PC-9 (cell line): Measurements from ENCODE around the gene NUP50. TPM values are rescaled to one million over a fixed set of nuclear protein-coding genes. Genes with fewer than 3 reads are reported as not detected.
A peak's percentile ranks its signal among the peaks of the same experiment; 100 is the strongest.

Experiments used
- BruUV-seq: library from RNA; stranded (reverse); fragments of 400-500 nt; replicated peaks from 2 replicates; lab custom pipeline; 2021; lab: Mats Ljungman, UMichigan
- CTCF ChIA-PET: fragments of 300-600 bp; sonication (Branson Sonifier 250); formaldehyde crosslinking; loops from one replicate; lab custom pipeline; 2022; ENCODE audit warnings: antibody characterized with exemption; lab: Charles Lee
- POLR2A ChIA-PET: fragments of 300-600 bp; sonication (Branson Sonifier 250); formaldehyde crosslinking; loops from one replicate; lab custom pipeline; 2022; ENCODE audit warnings: antibody characterized with exemption; ENCODE audit not compliant: unreplicated experiment; lab: Charles Lee
- DNase-seq, 2 experiments: peaks; one replicate each; pipeline versions ENCODE4 v3.0.0 to v3.0.0-alpha.2; 2015 to 2022; ENCODE audit warnings: mixed read lengths in 1 of 2
- H2AFZ ChIP-seq: fragments of 200-600 bp; sonication (generic); 2 replicates; pipeline ENCODE4 v1.8.1; 2017; ENCODE audit warnings: antibody characterized with exemption
- H3F3A ChIP-seq: fragments of 200-600 bp; sonication (generic); 2 replicates; pipeline ENCODE4 v1.8.1; 2017; ENCODE audit warnings: antibody characterized with exemption, mild to moderate bottlenecking, low read depth; ENCODE audit not compliant: insufficient read depth
- H3K27ac ChIP-seq: fragments of 200-600 bp; sonication (generic); 2 replicates; pipeline ENCODE4 v1.6.1; 2016; ENCODE audit warnings: mixed run types
- H3K27me3 ChIP-seq: fragments of 200-600 bp; sonication (generic); 2 replicates; pipeline ENCODE4 v1.6.1; 2016; ENCODE audit warnings: low read depth, mixed run types; ENCODE audit not compliant: insufficient read depth
- H3K36me3 ChIP-seq: fragments of 200-600 bp; sonication (generic); 2 replicates; pipeline ENCODE4 v1.6.1; 2016; ENCODE audit warnings: low read depth, mixed run types
- H3K4me1 ChIP-seq: fragments of 200-600 bp; sonication (generic); replicated peaks from 2 replicates; pipeline ENCODE4 v1.6.1; 2016; ENCODE audit warnings: mixed run types; ENCODE audit not compliant: insufficient read depth
- H3K4me2 ChIP-seq: fragments of 200-600 bp; sonication (generic); 2 replicates; pipeline ENCODE4 v1.6.1; 2017; ENCODE audit warnings: mixed run types
- H3K4me3 ChIP-seq: fragments of 200-600 bp; sonication (generic); 2 replicates; pipeline ENCODE4 v1.6.1; 2016; ENCODE audit warnings: mixed run types
- H3K79me2 ChIP-seq: fragments of 200-600 bp; sonication (generic); 2 replicates; pipeline ENCODE4 v1.6.1; 2017; ENCODE audit warnings: low read depth, mixed run types
- H3K9me2 ChIP-seq: fragments of 200-600 bp; sonication (generic); 2 replicates; pipeline ENCODE4 v1.8.1; 2017; ENCODE audit warnings: mild to moderate bottlenecking; ENCODE audit not compliant: insufficient read depth
- H3K9me3 ChIP-seq: fragments of 200-600 bp; sonication (generic); 2 replicates; pipeline ENCODE4 v1.8.1; 2016; ENCODE audit warnings: low read depth; ENCODE audit not compliant: insufficient read depth
- H4K20me1 ChIP-seq: fragments of 200-600 bp; sonication (generic); 2 replicates; pipeline ENCODE4 v1.8.1; 2017; ENCODE audit not compliant: insufficient read depth
- EZH2 ChIP-seq: fragments of 200-600 bp; sonication (generic); IDR thresholded peaks from 2 replicates; pipeline ENCODE4 v1.8.0; 2017; ENCODE audit warnings: antibody characterized with exemption, low read depth
- intact Hi-C: fragments of 100-400 bp; cut with micrococcal nuclease; formaldehyde crosslinking; loops from one replicate; pipeline ENCODE4 v1.10.0; 2022; ENCODE audit not compliant: unreplicated experiment
- total RNA-seq: library from RNA; stranded (reverse); gene quantifications from 2 replicates; pipeline ENCODE4 v1.2.3, GENCODE V29; 2021
- TF ChIP-seq, protein P1 (sequence below): fragments of 200-600 bp; sonication (generic); conservative IDR thresholded peaks from 2 replicates; pipeline ENCODE4 v1.6.1; 2017; ENCODE audit warnings: mixed run types, antibody characterized with exemption, mild to moderate bottlenecking, moderate library complexity

NUP50 gene
- total RNA-seq, 1 experiment from 2014 or later: 84.0 TPM

- intact Hi-C loops: no loop called here
- H3K9me3 ChIP-seq: no peaks in the 10 kb centered on the region
- no peaks in the 10 kb centered on the region for H3K9me2 ChIP-seq
- CTCF ChIA-PET: no interaction called here
- no TSS peak for BruUV-seq
- peaks cover 29% of the 10 kb centered on the region for H3F3A ChIP-seq
- DNase-seq: no peak
- no peak overlapping the region for H3K27ac ChIP-seq
- H3K27me3 ChIP-seq: no peaks in the 10 kb centered on the region
- no peak overlapping the region for H2AFZ ChIP-seq
- peaks cover 37% of the 10 kb centered on the region for H3K79me2 ChIP-seq
- H3K36me3 ChIP-seq: peaks cover 27% of the 10 kb centered on the region
- H3K4me1 ChIP-seq: peaks cover 20% of the 10 kb centered on the region
- H3K4me3 ChIP-seq: no peak overlapping the region
- TF ChIP-seq EZH2: no peak
- TF ChIP-seq, protein P1, sequence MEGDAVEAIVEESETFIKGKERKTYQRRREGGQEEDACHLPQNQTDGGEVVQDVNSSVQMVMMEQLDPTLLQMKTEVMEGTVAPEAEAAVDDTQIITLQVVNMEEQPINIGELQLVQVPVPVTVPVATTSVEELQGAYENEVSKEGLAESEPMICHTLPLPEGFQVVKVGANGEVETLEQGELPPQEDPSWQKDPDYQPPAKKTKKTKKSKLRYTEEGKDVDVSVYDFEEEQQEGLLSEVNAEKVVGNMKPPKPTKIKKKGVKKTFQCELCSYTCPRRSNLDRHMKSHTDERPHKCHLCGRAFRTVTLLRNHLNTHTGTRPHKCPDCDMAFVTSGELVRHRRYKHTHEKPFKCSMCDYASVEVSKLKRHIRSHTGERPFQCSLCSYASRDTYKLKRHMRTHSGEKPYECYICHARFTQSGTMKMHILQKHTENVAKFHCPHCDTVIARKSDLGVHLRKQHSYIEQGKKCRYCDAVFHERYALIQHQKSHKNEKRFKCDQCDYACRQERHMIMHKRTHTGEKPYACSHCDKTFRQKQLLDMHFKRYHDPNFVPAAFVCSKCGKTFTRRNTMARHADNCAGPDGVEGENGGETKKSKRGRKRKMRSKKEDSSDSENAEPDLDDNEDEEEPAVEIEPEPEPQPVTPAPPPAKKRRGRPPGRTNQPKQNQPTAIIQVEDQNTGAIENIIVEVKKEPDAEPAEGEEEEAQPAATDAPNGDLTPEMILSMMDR: no peak
- H3K4me2 ChIP-seq: no peak overlapping the region
- POLR2A ChIA-PET: no interaction called here
- H4K20me1 ChIP-seq: peaks cover 8% of the 10 kb centered on the region
Measured at GRCh38 chr22:45157907-45158306, 5.8 kb upstream of the NUP50 start.

GRCh38 chr22:45159652-45160462 is 3.9 kb upstream of the NUP50 start:
- Histone ChIP-seq H4K20me1 (peaks cover 4% of the 10 kb centered on the region), H3F3A (peaks cover 31% of the 10 kb centered on the region), H3K36me3 (peaks cover 27% of the 10 kb centered on the region), H3K27me3 (no peaks in the 10 kb centered on the region), H3K9me2 (no peaks in the 10 kb centered on the region), H3K4me1 (peaks cover 15% of the 10 kb centered on the region), H2AFZ (no peak overlapping the region), H3K9me3 (no peaks in the 10 kb centered on the region), H3K4me3 (no peak overlapping the region), H3K27ac (no peak overlapping the region), H3K79me2 (peaks cover 53% of the 10 kb centered on the region), H3K4me2 (peak overlapping the region; percentile 4; the same call in 1 of the 2 replicates)
- POLR2A ChIA-PET: no interaction called here
- no peak for TF ChIP-seq EZH2
- TF ChIP-seq, protein P1: no peak
- CTCF ChIA-PET: no interaction called here
- intact Hi-C loops: loop anchor here (10.0 kb wide), 1 partner anchor 85 kb away; the partner anchor contains the start of gene KIAA0930
- no TSS peak for BruUV-seq
- no peak for DNase-seq

GRCh38 chr22:45162531-45162930 is 1.2 kb upstream of the NUP50 start:
- TF ChIP-seq, protein P1: no peak
- no peak for TF ChIP-seq EZH2
- Histone ChIP-seq H3K9me2 (no peaks in the 10 kb centered on the region), H2AFZ (peak overlapping the region; percentile 95), H3K36me3 (peaks cover 16% of the 10 kb centered on the region), H3K4me2 (peak overlapping the region; percentile 93), H3K27ac (peak overlapping the region; percentile 84), H3K9me3 (no peaks in the 10 kb centered on the region), H4K20me1 (no peaks in the 10 kb centered on the region; the same call in 1 of the 2 replicates), H3K4me1 (peaks cover 28% of the 10 kb centered on the region), H3F3A (peaks cover 35% of the 10 kb centered on the region), H3K27me3 (no peaks in the 10 kb centered on the region), H3K79me2 (peaks cover 73% of the 10 kb centered on the region), H3K4me3 (peak overlapping the region; percentile 88)
- TSS peak; percentile 34 for BruUV-seq
- intact Hi-C loops: loop anchor here (1.0 to 10.0 kb wide), 2 partner anchors 24 to 82 kb away; partner anchors contain the start of gene KIAA0930
- POLR2A ChIA-PET: no interaction called here
- CTCF ChIA-PET: no interaction called here
- DNase-seq: peak; percentile 31 to 52
